GM18858 (cell line): ENCODE measurements around the gene ESF1.
"Not testable (repeated sequence)": the region's sequence is repeated elsewhere in the genome, so short reads cannot be mapped to it uniquely, and the experiment has no call there.

Source experiments
- ATAC-seq: cut with Tn5 transposase; IDR thresholded peaks from one replicate; pipeline ENCODE4 v1.9.1; 2021; ENCODE audit not compliant: unreplicated experiment

Gene ESF1

GRCh38 chr20:13791540-13792459 is 7.1 kb upstream of the ESF1 start:
- ATAC-seq, result no peak

GRCh38 chr20:13790708-13791107 is 6.0 kb upstream of the ESF1 start:
- ATAC-seq, result no peak

- ATAC-seq, result peak; percentile 36
Observed at GRCh38 chr20:13788167-13788834, 3.6 kb upstream of the ESF1 start.

GRCh38 chr20:13786143-13786828 is 1.6 kb upstream of the ESF1 start:
- ATAC-seq, result no peak

- no peak for ATAC-seq
Observed at GRCh38 chr20:13784271-13784892, 337 bp downstream of the ESF1 start.

- no peak for ATAC-seq
Observed at GRCh38 chr20:13783528-13783927, 1.2 kb downstream of the ESF1 start.

- no peak for ATAC-seq
Observed at GRCh38 chr20:13778827-13779226, 5.9 kb downstream of the ESF1 start.

- ATAC-seq, result no peak
Observed at GRCh38 chr20:13777171-13777601, 7.5 kb downstream of the ESF1 start.

- ATAC-seq, result no peak
Observed at GRCh38 chr20:13775867-13776266, 8.9 kb downstream of the ESF1 start.

- ATAC-seq, result no peak
Observed at GRCh38 chr20:13772529-13772928, 12.2 kb downstream of the ESF1 start.

- ATAC-seq, result peak; percentile 53
Observed at GRCh38 chr20:13771853-13772453, 12.8 kb downstream of the ESF1 start.

- ATAC-seq, result no peak
Observed at GRCh38 chr20:13770141-13770540, 14.6 kb downstream of the ESF1 start.

- no peak for ATAC-seq
Observed at GRCh38 chr20:13765868-13766416, 18.8 kb downstream of the ESF1 start.

GRCh38 chr20:13765299-13765698 is 19.4 kb downstream of the ESF1 start:
- ATAC-seq, result no peak

GRCh38 chr20:13760451-13760946 is 24.2 kb downstream of the ESF1 start:
- ATAC-seq, result not testable (repeated sequence)

GRCh38 chr20:13758884-13759283 is 25.8 kb downstream of the ESF1 start:
- peak; percentile 85 for ATAC-seq

- no peak for ATAC-seq
Observed at GRCh38 chr20:13756551-13756950, 28.2 kb downstream of the ESF1 start.

GRCh38 chr20:13755809-13756208 is 28.9 kb downstream of the ESF1 start:
- ATAC-seq, result no peak

GRCh38 chr20:13753436-13754036 is 31.2 kb downstream of the ESF1 start:
- ATAC-seq, result no peak

- ATAC-seq, result no peak
Observed at GRCh38 chr20:13749811-13750210, 34.9 kb downstream of the ESF1 start.
